ENCODE data around the gene OPTN. TPM values are rescaled to one million over a fixed set of nuclear protein-coding genes. Genes with fewer than 3 reads are reported as not detected.
"Not testable (repeated sequence)": the region's sequence is repeated elsewhere in the genome, so short reads cannot be mapped to it uniquely, and the experiment has no call there.

Gene OPTN
- polyA plus RNA-seq, 1 donor from 2014 or later = 38.2 TPM

- Histone ChIP-seq H3K27ac (ENCODE audit: low read length) (no peak overlapping the region), H3K9ac (ENCODE audit: low read length) (no peak overlapping the region), H3K9me2 (ENCODE audit: insufficient read depth, low read length) (no peaks in the 10 kb centered on the region), H3K79me2 (replicated peaks; ENCODE audit: insufficient read depth, low read length) (no peaks in the 10 kb centered on the region), H3F3A (ENCODE audit: insufficient read depth, low read length, poor library complexity, severe bottlenecking) (no peaks in the 10 kb centered on the region), H2AFZ (ENCODE audit: low read depth, low read length) (no peak overlapping the region), H3K36me3 (ENCODE audit: insufficient read depth, low read length) (no peaks in the 10 kb centered on the region), H3K4me2 (ENCODE audit: low read length) (no peak overlapping the region), H3K9me3 (ENCODE audit: low read length) (no peaks in the 10 kb centered on the region), H4K20me1 (ENCODE audit: insufficient read depth) (no peaks in the 10 kb centered on the region), H3K4me3 (ENCODE audit: low read length) (no peak overlapping the region), H3K27me3 (ENCODE audit: insufficient read depth, low read depth, low read length) (no peaks in the 10 kb centered on the region)
- TF ChIP-seq EZH2 (IDR thresholded peaks at IDR 0.05; ENCODE audit: borderline replicate concordance, insufficient read depth, low read length, poor library complexity, severe bottlenecking) (no peak), REST (IDR thresholded peaks at IDR 0.05; ENCODE audit: borderline replicate concordance) (no peak), POLR2AphosphoS5 (IDR thresholded peaks at IDR 0.05) (no peak), EP300 (conservative IDR thresholded peaks at IDR 0.05; ENCODE audit: poor library complexity, severe bottlenecking) (no peak), MXI1 (conservative IDR thresholded peaks at IDR 0.05; ENCODE audit: poor library complexity, severe bottlenecking) (no peak), RAD21 (conservative IDR thresholded peaks at IDR 0.05) (no peak)
These were observed 7.5 kb upstream of the OPTN start for GRCh38 chr10:13092291-13093102.

DNA sequence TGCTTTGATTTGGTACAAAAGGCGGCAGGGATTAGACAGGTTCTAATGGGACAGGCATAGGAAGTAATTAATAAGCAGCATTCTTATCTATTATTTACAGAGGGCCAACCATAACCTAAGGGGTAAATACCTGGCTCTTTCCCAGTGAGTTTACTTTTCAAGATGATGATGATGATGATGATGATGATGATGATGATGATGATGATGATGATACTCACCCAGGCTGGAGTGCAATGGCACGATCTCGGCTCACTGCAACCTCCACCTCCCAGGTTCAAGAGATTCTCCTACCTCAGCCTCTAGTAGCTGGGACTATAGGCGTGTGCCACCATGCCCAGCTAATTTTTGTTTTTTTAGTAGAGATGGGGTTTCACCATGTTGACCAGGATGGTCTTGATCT, 5.9 kb upstream of the OPTN start:
- H3K79me2 ChIP-seq (replicated peaks; ENCODE audit: insufficient read depth, low read length); H3K36me3 ChIP-seq (ENCODE audit: insufficient read depth, low read length); H3K27me3 ChIP-seq (ENCODE audit: insufficient read depth, low read depth, low read length); H3K4me2 ChIP-seq (ENCODE audit: low read length); H3K9ac ChIP-seq (ENCODE audit: low read length); H3F3A ChIP-seq (ENCODE audit: insufficient read depth, low read length, poor library complexity, severe bottlenecking); H3K27ac ChIP-seq (ENCODE audit: low read length); H3K4me3 ChIP-seq (ENCODE audit: low read length); H4K20me1 ChIP-seq (ENCODE audit: insufficient read depth); H3K9me3 ChIP-seq (ENCODE audit: low read length); H3K9me2 ChIP-seq (ENCODE audit: insufficient read depth, low read length); H2AFZ ChIP-seq (ENCODE audit: low read depth, low read length): not testable (repeated sequence)

DNA sequence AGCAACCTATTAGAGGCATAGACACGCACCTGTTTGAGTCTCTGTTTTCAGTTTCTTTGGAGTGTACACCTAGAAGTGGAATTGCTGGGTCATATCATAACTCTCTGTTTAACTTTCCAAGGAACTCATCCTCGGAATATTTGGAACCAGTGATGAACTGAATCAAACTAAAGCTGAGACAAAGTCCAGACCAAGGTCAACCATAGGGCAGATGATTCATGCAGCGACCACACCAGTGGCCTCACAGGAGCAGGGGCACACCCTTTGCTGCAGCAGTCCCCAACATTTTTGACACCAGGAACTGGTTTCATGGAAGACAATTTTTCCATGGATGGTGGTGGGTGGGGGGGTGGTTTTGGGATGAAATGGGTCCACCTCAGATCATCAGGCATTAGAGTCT, 4.9 kb upstream of the OPTN start:
- Histone ChIP-seq H3K27me3 (ENCODE audit: insufficient read depth, low read depth, low read length) (no peaks in the 10 kb centered on the region), H3K4me3 (ENCODE audit: low read length) (no peak overlapping the region), H3K9ac (ENCODE audit: low read length) (no peak overlapping the region), H3K79me2 (replicated peaks; ENCODE audit: insufficient read depth, low read length) (no peaks in the 10 kb centered on the region), H2AFZ (ENCODE audit: low read depth, low read length) (no peak overlapping the region), H3K9me3 (ENCODE audit: low read length) (no peaks in the 10 kb centered on the region), H4K20me1 (ENCODE audit: insufficient read depth) (no peaks in the 10 kb centered on the region), H3K27ac (ENCODE audit: low read length) (no peak overlapping the region), H3K36me3 (ENCODE audit: insufficient read depth, low read length) (no peaks in the 10 kb centered on the region), H3K4me2 (ENCODE audit: low read length) (no peak overlapping the region), H3K9me2 (ENCODE audit: insufficient read depth, low read length) (no peaks in the 10 kb centered on the region), H3F3A (ENCODE audit: insufficient read depth, low read length, poor library complexity, severe bottlenecking) (no peaks in the 10 kb centered on the region)
- TF ChIP-seq SMC3 (conservative IDR thresholded peaks at IDR 0.05; ENCODE audit: poor library complexity) = no peak
- TF ChIP-seq EP300 (conservative IDR thresholded peaks at IDR 0.05; ENCODE audit: poor library complexity, severe bottlenecking) = no peak
- no peak for TF ChIP-seq RAD21 (conservative IDR thresholded peaks at IDR 0.05)
- TF ChIP-seq, protein P1, sequence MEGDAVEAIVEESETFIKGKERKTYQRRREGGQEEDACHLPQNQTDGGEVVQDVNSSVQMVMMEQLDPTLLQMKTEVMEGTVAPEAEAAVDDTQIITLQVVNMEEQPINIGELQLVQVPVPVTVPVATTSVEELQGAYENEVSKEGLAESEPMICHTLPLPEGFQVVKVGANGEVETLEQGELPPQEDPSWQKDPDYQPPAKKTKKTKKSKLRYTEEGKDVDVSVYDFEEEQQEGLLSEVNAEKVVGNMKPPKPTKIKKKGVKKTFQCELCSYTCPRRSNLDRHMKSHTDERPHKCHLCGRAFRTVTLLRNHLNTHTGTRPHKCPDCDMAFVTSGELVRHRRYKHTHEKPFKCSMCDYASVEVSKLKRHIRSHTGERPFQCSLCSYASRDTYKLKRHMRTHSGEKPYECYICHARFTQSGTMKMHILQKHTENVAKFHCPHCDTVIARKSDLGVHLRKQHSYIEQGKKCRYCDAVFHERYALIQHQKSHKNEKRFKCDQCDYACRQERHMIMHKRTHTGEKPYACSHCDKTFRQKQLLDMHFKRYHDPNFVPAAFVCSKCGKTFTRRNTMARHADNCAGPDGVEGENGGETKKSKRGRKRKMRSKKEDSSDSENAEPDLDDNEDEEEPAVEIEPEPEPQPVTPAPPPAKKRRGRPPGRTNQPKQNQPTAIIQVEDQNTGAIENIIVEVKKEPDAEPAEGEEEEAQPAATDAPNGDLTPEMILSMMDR (IDR thresholded peaks at IDR 0.05; ENCODE audit: poor library complexity, severe bottlenecking) = no peak
